Right cardiac atrium (tissue), 5 donors: ENCODE data around the gene LILRA2. TPM values are rescaled to one million over a fixed set of nuclear protein-coding genes. Genes with fewer than 3 reads are reported as not detected.
A peak's percentile ranks its signal among the peaks of the same experiment; 100 is the strongest.
"Not testable (repeated sequence)": the region's sequence is repeated elsewhere in the genome, so short reads cannot be mapped to it uniquely, and the experiment has no call there.

Experiments used
- ATAC-seq, 2 donors: fragments of 200-7000 bp; cut with Tn5 transposase; one replicate each; pipeline versions ENCODE4 v1.8.0 to v1.9.1; 2020; ENCODE audit warnings: moderate library complexity in 2 of 2, mild to moderate bottlenecking in 1 of 2
- DNase-seq, 3 donors: peaks; one replicate each; pipeline ENCODE4 v3.0.0-alpha.2; 2020
- H3K27ac ChIP-seq: one replicate; pipeline ENCODE4 v1.5.1; 2013; ENCODE audit warnings: mild to moderate bottlenecking, low read length, control low read depth, moderate library complexity
- H3K27me3 ChIP-seq: one replicate; pipeline ENCODE4 v1.6.1; 2013; ENCODE audit not compliant: control insufficient read depth, insufficient read depth
- H3K4me1 ChIP-seq: one replicate; pipeline ENCODE4 v1.6.1; 2013; ENCODE audit warnings: low read length; ENCODE audit not compliant: control insufficient read depth, insufficient read depth
- H3K4me3 ChIP-seq: one replicate; pipeline ENCODE4 v1.5.1; 2013; ENCODE audit warnings: low read length, control low read depth
- H3K9me3 ChIP-seq: one replicate; pipeline ENCODE4 v1.6.1; 2013; ENCODE audit warnings: low read length; ENCODE audit not compliant: control insufficient read depth
- WGBS: extraction: QIAGEN DNeasy Blood & Tissue Kit; methylation state at CpG from one replicate; pipeline ENCODE4 v1.1.7; 2013; 5-methylcytosine and 5-hydroxymethylcytosine counted together
- intact Hi-C, 4 donors: fragments of 100-400 bp; cut with DNase I; formaldehyde crosslinking; loops; one replicate each; pipeline versions ENCODE4 v1.11.0 to v1.14.0; 2022 to 2023
- polyA plus RNA-seq: library from polyadenylated mRNA; stranded (reverse); fragments of 200-250 nt; gene quantifications from one replicate; pipeline ENCODE4 v1.2.3, GENCODE V29; 2013
- total RNA-seq, 4 donors: library from RNA; stranded (reverse); fragmentation: NEBNext Ultra II Directional; extraction: Animal tissue kit (Norgen Biotek cat#: 25700); gene quantifications; one replicate each; pipeline ENCODE4 v1.2.1, GENCODE V29; 2021
- donor health status: healthy with polysubstance abuse.
- donor health status: DM: no; HTN: yes; CAD: no.
- donor health status: DM: no; HTN: no; CAD: no.
- donor health status: DM: no; HTN: yes; CAD: no; lungs with severe emphysema.
- donor health status: DM: yes; HTN: yes; CAD: no.

Gene LILRA2
- total and polyA plus RNA-seq, 5 donors: 0.88 to 5.6 (median 2.7) TPM

DNA sequence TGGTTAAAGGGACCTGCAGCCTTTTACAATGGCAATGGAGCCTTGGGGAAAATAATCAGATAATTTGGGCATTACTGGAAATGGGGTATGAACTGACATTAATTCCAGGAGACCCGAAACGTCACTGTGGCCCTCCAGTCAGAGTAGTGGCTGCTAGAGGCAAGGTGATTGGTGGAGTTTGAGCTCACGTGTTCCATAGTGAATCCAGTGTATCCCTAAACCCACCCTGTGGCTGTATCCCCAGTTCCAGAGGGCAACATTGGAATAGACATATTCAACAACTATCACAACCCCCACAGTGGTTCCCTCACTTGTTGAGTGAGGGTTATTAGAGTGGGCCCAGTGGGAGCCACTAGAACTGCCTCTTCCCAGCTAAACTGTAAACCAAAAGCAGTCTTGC lies 3.3 kb upstream of the LILRA2 start:
- ATAC-seq (no peak), DNase-seq (no peak)
- H3K9me3 ChIP-seq: no peaks in the 10 kb centered on the region
- H3K4me3 ChIP-seq: no peak overlapping the region
- no peaks in the 10 kb centered on the region for H3K27me3 ChIP-seq
- WGBS: 71% methylated on average over 3 of the region's 3 CpGs
- no peak overlapping the region for H3K27ac ChIP-seq
- no peaks in the 10 kb centered on the region for H3K4me1 ChIP-seq
- intact Hi-C loops: no loop called here

DNA sequence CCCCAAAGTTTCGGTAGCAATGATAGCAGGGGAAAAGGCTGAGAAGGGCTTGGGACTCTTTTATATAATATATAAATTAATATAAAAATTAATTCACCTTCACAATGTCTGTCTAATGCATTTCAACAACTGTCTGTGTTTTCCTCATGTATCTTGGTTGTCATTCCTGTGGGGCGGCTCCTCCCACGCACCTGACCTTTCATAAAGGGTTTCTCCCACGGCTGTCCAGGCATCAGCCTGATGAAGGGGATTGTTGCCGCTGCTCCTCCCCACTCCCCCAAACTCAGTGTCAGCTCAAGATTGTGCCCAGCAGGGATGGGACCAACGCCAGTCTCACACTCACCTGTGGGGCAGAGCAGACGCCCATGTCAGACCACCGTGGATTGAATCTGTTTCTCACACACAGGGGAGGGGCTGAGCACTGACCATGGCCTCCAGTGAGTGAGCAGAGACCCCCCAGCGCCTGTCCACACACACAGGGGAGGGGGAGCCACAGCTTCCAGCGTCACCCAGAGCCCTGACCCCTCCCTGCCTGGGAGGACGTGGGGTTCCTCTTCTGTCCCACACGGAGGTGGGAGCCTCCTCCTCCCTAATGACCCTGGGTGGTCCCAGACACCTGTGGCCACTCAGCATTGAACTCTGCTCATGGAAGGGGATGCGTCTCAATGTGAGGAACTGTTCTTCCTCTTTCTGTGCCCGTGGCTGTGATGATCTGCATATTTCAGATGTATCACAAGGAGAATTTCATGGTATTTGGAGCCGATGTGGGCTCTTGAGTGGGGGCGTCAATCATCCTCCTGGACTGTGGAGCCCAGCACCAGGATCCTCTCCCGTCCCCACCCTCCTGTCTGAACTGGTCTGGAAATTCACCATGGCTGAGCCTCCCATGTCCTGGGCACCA lies 1.6 kb upstream of the LILRA2 start:
- WGBS: 60% methylated on average over 17 of the region's 17 CpGs
- intact Hi-C loops, H3K4me3 ChIP-seq: not testable (repeated sequence)

DNA sequence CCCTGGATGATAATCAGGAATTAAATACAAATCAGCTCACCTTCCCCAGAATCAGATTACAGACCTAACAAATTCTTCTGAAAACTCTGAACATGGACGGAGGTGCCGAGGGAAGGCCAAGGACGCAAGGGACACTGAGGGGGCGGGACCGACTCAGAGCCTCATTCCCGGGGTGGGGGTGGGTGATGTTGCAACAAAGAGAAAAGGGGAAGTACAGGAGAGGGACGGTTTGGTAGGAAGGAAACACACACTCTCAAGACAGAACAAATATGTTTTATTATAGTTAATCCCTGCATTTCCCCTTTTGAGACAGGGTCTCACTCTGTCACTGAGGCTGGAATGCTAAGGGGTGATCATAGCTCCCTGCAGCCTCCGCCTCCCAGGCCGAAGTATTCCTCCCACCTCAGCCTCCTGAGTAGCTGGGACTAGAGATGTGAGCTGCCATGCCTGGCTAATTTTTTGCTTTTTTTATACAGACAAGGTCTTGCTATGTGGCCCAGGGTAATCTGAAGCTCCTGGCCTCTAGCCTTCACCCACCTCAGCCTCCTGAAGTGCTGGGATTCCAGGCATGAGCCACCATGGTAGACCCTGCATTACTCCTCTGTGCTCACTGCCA lies 786 bp upstream of the LILRA2 start:
- DNase-seq (peak in 1 of 3 donors; percentile 64), ATAC-seq (peak; percentile 43 to 50)
- Histone ChIP-seq H3K4me3 (no peak overlapping the region), H3K4me1 (no peaks in the 10 kb centered on the region), H3K27ac (no peak overlapping the region), H3K9me3 (no peaks in the 10 kb centered on the region), H3K27me3 (no peaks in the 10 kb centered on the region)
- intact Hi-C loops: no loop called here
- 42% methylated on average over 9 of the region's 9 CpGs for WGBS

More for the DNA sequence above, 1.6 kb upstream of the LILRA2 start:
- H3K4me1 ChIP-seq, H3K27ac ChIP-seq, H3K27me3 ChIP-seq, DNase-seq, H3K9me3 ChIP-seq: not testable (repeated sequence)
- peak; percentile 30 to 33 for ATAC-seq

DNA sequence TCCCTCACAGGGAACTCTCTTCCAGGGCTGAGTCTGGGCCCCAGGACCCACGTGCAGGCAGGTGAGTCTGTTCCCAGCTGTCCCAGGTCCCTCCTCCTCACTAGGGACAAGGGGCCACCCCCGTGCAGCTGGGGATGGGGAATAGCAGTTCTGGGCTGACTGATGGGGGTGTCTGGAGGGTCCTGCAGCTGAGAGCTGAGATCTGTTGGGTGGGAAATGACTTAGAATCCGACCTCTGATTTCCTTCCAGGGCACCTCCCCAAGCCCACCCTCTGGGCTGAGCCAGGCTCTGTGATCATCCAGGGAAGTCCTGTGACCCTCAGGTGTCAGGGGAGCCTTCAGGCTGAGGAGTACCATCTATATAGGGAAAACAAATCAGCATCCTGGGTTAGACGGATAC lies 461 bp downstream of the LILRA2 start:
- ATAC-seq (no peak), DNase-seq (no peak)
- intact Hi-C loops: no loop called here
- Histone ChIP-seq H3K4me1 (no peaks in the 10 kb centered on the region), H3K9me3 (no peaks in the 10 kb centered on the region), H3K4me3 (no peak overlapping the region), H3K27ac (no peak overlapping the region), H3K27me3 (no peaks in the 10 kb centered on the region)
- 39% methylated on average over 4 of the region's 4 CpGs for WGBS

DNA sequence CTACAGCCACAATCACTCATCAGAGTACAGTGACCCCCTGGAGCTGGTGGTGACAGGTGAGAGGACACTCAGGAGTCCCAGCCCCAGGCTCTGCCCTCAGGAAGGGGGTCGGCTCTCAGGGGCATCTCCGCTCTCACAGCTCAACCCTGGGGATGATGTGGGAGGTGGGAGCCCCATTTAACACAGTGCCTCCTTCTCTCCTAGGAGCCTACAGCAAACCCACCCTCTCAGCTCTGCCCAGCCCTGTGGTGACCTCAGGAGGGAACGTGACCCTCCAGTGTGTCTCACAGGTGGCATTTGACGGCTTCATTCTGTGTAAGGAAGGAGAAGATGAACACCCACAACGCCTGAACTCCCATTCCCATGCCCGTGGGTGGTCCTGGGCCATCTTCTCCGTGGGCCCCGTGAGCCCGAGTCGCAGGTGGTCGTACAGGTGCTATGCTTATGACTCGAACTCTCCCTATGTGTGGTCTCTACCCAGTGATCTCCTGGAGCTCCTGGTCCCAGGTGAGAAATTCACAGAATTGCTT lies 1.0 kb downstream of the LILRA2 start:
- H3K4me3 ChIP-seq: no peak overlapping the region
- no peak overlapping the region for H3K27ac ChIP-seq
- no peak for DNase-seq
- intact Hi-C loops: no loop called here
- no peak for ATAC-seq
- 73% methylated on average over 12 of the region's 12 CpGs for WGBS
- H3K27me3 ChIP-seq: no peaks in the 10 kb centered on the region
- no peaks in the 10 kb centered on the region for H3K4me1 ChIP-seq
- H3K9me3 ChIP-seq: no peaks in the 10 kb centered on the region

DNA sequence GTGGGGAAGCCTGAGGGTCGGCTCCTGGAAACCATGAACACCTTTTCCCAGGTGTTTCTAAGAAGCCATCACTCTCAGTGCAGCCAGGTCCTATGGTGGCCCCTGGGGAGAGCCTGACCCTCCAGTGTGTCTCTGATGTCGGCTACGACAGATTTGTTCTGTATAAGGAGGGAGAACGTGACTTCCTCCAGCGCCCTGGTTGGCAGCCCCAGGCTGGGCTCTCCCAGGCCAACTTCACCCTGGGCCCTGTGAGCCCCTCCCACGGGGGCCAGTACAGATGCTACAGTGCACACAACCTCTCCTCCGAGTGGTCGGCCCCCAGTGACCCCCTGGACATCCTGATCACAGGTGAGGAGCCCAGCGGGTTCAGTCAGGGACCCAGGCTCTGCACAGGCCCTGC lies 1.6 kb downstream of the LILRA2 start:
- H3K27ac ChIP-seq, H3K4me1 ChIP-seq, DNase-seq, H3K9me3 ChIP-seq, intact Hi-C loops, H3K4me3 ChIP-seq, ATAC-seq, H3K27me3 ChIP-seq: not testable (repeated sequence)
- WGBS: 75% methylated on average over 9 of the region's 9 CpGs

DNA sequence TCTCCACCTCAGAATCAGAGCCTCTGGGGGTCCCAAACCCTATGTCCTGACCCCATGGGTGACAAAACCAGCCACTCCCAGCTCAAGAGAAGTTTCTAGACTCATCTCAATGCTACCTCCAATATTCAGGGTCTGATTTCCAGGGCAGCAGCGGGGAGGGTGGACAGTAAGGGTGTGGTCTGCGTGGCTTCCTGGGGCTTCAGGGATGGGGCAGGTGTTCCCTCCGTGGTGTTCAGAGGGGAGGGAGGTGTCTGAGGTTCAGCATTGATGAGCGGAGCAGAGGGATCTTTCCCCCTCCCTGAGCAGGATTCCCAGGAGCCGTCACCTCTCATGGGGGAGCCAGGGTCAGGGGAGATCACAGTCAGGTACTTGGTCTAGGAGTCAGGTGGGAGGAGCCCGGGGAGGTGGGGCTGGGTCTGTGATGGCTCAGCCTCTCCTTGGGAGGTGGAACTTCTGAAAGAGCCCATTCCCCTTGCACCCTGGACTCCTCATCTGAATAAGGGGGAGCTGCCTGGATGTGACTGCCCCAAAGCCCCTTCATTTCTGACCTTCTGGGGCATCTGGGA lies 2.9 kb downstream of the LILRA2 start:
- no peaks in the 10 kb centered on the region for H3K27me3 ChIP-seq
- no peak overlapping the region for H3K27ac ChIP-seq
- ATAC-seq (no peak), DNase-seq (no peak)
- intact Hi-C loops: no loop called here
- no peaks in the 10 kb centered on the region for H3K9me3 ChIP-seq
- H3K4me3 ChIP-seq: no peak overlapping the region
- H3K4me1 ChIP-seq: no peaks in the 10 kb centered on the region
- 67% methylated on average over 6 of the region's 6 CpGs for WGBS

DNA sequence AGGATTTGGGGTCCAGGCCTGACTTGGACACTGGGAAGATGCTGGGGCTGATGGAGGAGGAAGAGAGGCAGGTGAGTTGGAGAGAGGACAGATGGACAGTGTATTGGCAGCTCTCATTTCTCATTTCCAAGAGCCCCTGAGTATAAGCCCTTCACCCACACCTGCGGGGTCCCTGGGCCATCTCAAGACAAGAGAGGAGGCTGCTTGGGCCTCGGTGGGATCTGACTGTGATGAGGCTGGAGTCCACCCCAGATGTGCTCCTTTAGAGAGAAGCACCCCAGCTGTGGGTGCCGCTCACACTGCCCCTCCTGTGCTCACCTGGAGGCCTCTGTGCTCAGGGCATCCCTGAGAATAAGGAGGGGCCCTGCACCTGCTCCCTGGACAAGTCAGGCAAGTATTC lies 3.7 kb downstream of the LILRA2 start:
- WGBS: 63% methylated on average over 3 of the region's 3 CpGs
- Histone ChIP-seq H3K4me3 (no peak overlapping the region), H3K9me3 (no peaks in the 10 kb centered on the region), H3K27ac (no peak overlapping the region), H3K4me1 (no peaks in the 10 kb centered on the region), H3K27me3 (no peaks in the 10 kb centered on the region)
- no peak for DNase-seq
- intact Hi-C loops: no loop called here
- ATAC-seq: no peak

DNA sequence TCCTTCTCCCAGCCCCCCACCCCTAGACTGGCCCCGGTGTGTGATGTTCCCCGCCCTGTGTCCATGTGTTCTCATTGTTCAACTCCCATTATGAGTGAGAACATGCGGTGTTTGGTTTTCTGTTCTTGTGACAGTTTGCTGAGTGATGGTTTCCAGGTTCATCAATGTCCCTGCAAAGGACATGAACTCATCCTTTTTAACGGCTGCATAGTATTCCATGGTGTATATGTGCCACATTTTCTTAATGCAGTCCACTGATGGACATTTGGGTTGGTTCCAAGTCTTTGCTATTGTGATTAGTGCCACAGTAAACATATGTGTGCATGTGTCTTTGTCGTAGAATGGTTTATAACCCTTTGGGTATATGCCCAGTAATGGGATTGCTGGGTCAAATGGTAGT lies 4.7 kb downstream of the LILRA2 start:
- ATAC-seq, H3K27ac ChIP-seq, intact Hi-C loops, H3K4me3 ChIP-seq, DNase-seq, H3K27me3 ChIP-seq, H3K9me3 ChIP-seq, H3K4me1 ChIP-seq: not testable (repeated sequence)
- WGBS: 88% methylated on average over 5 of the region's 5 CpGs

DNA sequence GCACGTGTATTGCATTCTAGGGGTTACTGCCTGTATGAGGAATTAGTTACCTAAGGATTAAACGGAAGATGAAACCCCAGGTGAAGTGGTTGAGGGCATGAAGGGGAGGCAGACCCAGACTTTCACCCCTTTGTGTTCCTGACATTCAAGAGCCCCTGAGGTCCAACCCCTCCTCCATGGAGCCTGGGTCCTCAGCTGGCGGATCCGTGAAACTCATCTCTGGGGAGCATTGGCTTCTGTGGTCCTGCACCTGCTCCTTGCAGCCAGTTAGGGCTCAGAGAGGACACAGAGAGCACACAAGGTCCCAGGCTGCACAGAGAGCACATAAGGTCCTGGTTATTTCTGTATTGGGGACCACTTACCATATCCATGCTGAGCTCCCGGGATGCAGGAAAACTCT lies 12.8 kb downstream of the LILRA2 start:
- Histone ChIP-seq H3K27me3 (no peaks in the 10 kb centered on the region), H3K9me3 (no peaks in the 10 kb centered on the region), H3K27ac (no peak overlapping the region), H3K4me3 (no peak overlapping the region), H3K4me1 (no peaks in the 10 kb centered on the region)
- 65% methylated on average over 5 of the region's 5 CpGs for WGBS
- DNase-seq (no peak), ATAC-seq (no peak)
- intact Hi-C loops: no loop called here

DNA sequence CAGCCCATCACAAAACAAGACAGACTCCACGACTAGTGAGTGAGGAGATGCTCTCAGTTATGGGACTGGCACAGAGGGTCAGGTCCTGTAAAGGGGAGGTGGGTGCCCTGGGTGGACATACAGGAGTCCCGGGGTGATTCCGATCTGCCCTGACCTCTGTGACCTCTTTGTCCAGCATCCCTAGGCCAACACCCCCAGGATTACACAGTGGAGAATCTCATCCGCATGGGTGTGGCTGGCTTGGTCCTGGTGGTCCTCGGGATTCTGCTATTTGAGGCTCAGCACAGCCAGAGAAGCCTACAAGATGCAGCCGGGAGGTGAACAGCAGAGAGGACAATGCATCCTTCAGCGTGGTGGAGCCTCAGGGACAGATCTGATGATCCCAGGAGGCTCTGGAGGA lies 13.4 kb downstream of the LILRA2 start:
- H3K27me3 ChIP-seq: no peaks in the 10 kb centered on the region
- no peaks in the 10 kb centered on the region for H3K4me1 ChIP-seq
- DNase-seq (no peak), ATAC-seq (no peak)
- H3K27ac ChIP-seq: no peak overlapping the region
- H3K9me3 ChIP-seq: no peaks in the 10 kb centered on the region
- H3K4me3 ChIP-seq: no peak overlapping the region
- intact Hi-C loops: no loop called here
- 69% methylated on average over 7 of the region's 7 CpGs for WGBS
